ENCODE data around the gene XRRA1. TPM values are rescaled to one million over a fixed set of nuclear protein-coding genes. Genes with fewer than 3 reads are reported as not detected.

XRRA1 gene
- polyA plus RNA-seq, 1 experiment, result 7.0 TPM

DNA sequence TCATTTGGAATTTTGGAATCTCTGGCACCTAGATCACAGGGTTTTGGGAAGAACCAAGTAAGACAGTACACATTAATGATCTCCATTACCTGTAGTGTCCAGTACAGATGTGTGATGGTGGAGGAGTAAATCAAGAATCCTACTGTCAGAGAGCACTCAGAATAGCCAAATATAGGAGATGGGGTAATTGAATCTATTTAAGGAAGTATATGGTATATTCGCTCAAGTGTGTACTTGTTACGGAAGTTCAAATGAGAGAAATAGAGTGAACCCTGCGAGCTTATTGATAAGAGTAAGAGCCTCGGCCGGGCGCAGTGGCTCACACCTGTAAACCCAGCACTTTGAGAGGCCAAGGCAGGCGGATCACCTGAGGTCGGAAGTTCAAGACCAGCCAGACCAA, 2.3 kb upstream of the XRRA1 start:
- Histone ChIP-seq H3K27ac (ENCODE audit: low read depth, low read length) (no peak overlapping the region), H3K27me3 (ENCODE audit: control insufficient read depth, insufficient read depth, low read length) (no peaks in the 10 kb centered on the region), H3K9me3 (ENCODE audit: control insufficient read depth, insufficient read depth, low read length) (no peaks in the 10 kb centered on the region; the same call in 1 of the 2 replicates), H3K4me3 (ENCODE audit: low read depth, low read length) (no peak overlapping the region)
- POLR2A ChIA-PET, result interaction anchor here (0.6 kb wide), 1 partner anchor 46 kb away, joined by 3 read pairs; no protein-coding TSS in a partner anchor
- CTCF ChIA-PET, result no interaction called here
- no peak for DNase-seq (ENCODE audit: low read depth, low spot score)
- TF ChIP-seq, protein P1, sequence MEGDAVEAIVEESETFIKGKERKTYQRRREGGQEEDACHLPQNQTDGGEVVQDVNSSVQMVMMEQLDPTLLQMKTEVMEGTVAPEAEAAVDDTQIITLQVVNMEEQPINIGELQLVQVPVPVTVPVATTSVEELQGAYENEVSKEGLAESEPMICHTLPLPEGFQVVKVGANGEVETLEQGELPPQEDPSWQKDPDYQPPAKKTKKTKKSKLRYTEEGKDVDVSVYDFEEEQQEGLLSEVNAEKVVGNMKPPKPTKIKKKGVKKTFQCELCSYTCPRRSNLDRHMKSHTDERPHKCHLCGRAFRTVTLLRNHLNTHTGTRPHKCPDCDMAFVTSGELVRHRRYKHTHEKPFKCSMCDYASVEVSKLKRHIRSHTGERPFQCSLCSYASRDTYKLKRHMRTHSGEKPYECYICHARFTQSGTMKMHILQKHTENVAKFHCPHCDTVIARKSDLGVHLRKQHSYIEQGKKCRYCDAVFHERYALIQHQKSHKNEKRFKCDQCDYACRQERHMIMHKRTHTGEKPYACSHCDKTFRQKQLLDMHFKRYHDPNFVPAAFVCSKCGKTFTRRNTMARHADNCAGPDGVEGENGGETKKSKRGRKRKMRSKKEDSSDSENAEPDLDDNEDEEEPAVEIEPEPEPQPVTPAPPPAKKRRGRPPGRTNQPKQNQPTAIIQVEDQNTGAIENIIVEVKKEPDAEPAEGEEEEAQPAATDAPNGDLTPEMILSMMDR (IDR thresholded peaks at IDR 0.05; ENCODE audit: low read depth, low read length), result no peak

DNA sequence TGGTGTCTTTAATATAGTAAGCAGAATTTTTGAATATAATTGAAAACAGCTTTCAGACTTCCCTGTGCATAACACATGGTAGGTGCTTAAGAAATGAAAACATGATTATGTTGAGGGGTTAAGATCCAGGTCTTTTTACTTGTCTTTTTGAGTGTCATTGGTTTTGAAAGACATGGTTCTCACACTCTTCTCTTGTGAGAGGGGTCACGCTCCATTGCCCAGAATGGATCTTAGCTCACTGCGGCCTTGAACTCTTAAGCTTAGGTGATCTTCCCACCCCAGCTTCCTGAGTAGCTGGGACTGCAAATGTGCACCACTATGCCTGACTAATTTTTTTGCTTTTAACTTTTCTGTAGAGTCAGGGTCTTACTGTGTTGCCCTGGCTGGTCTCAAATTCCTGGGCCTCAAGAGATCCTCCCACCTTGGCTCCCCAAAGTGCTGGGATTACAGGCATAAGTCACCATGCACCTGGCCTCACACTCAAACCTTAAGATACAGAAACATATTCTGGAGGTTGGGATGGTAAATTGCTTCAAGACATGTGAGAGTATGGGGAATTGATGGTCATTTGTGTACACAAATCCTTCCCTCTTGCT, 1.6 kb upstream of the XRRA1 start:
- Histone ChIP-seq H3K9me3 (ENCODE audit: control insufficient read depth, insufficient read depth, low read length) (no peaks in the 10 kb centered on the region; the same call in 1 of the 2 replicates), H3K27ac (ENCODE audit: low read depth, low read length) (no peak overlapping the region), H3K27me3 (ENCODE audit: control insufficient read depth, insufficient read depth, low read length) (no peaks in the 10 kb centered on the region), H3K4me3 (ENCODE audit: low read depth, low read length) (peak overlapping the region; percentile 95)
- ChIA-PET POLR2A (no interaction called here), CTCF (interaction anchor here (0.6 kb wide), 1 partner anchor 18 kb away, joined by 3 read pairs; no protein-coding TSS in a partner anchor)
- TF ChIP-seq, protein P1 (IDR thresholded peaks at IDR 0.05; ENCODE audit: low read depth, low read length), result no peak
- no peak for DNase-seq (ENCODE audit: low read depth, low spot score)

DNA sequence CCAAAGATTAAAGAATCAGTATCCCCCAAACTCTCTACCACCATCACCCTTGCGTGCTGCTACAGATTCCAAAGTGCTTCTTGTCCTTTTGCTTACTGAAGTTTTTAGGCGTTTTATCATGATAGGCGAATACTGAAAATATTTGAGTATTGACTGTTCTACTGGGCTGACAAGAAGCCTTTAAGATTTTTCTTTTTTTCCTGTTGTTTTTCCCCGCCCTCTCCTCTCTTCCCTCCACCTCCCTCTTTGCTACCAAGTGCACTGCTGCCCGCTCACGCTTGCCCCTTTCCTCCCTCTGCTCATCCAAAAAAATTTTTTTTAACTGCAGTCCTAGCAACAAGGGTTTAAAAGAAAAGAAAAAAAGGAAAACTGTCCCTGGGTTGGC, 854 bp upstream of the XRRA1 start:
- DNase-seq (ENCODE audit: low read depth, low spot score), result no peak
- ChIA-PET POLR2A (interaction anchor here (1.9 kb wide), 1 partner anchor 39 kb away, joined by 6 read pairs; the partner anchor contains the start of gene NEU3), CTCF (no interaction called here)

DNA sequence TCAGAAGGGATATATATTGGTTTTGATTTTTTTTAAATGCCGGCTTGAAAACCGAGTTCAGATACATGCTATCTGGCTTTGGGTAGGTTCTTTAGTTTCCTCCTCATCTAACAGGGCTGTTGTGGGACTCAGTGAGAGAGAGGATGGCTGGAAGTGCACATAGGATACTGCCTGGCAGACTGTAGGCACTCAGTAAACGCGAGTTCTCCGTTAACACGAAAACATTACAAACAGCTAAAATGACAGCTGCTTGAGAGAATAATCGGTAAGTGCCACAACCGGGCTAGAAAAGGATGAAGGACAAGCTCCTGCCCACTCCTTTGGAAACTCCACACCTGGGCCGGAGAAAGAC, 369 bp downstream of the XRRA1 start:
- peak overlapping the region; percentile 42 for H3K27ac ChIP-seq (ENCODE audit: low read depth, low read length)
- ChIA-PET CTCF (no interaction called here), POLR2A (interaction anchor here (0.7 to 1.9 kb wide), 3 partner anchors 10 to 40 kb away, joined by 6 to 7 read pairs (median 6); partner anchors contain the start of gene NEU3)
- TF ChIP-seq, protein P1 (IDR thresholded peaks at IDR 0.05; ENCODE audit: low read depth, low read length), result no peak
- no peak for DNase-seq (ENCODE audit: low read depth, low spot score)
- no peaks in the 10 kb centered on the region for H3K27me3 ChIP-seq (ENCODE audit: control insufficient read depth, insufficient read depth, low read length)
- no peaks in the 10 kb centered on the region; the same call in 1 of the 2 replicates for H3K9me3 ChIP-seq (ENCODE audit: control insufficient read depth, insufficient read depth, low read length)
- H3K4me3 ChIP-seq (ENCODE audit: low read depth, low read length), result peak overlapping the region; percentile 95

More for the DNA sequence above, 854 bp upstream of the XRRA1 start:
- peak overlapping the region; percentile 95 for H3K4me3 ChIP-seq (ENCODE audit: low read depth, low read length)
- TF ChIP-seq, protein P1 (IDR thresholded peaks at IDR 0.05; ENCODE audit: low read depth, low read length), result no peak
- peak overlapping the region; percentile 69 for H3K27ac ChIP-seq (ENCODE audit: low read depth, low read length)
- no peaks in the 10 kb centered on the region; the same call in 1 of the 2 replicates for H3K9me3 ChIP-seq (ENCODE audit: control insufficient read depth, insufficient read depth, low read length)
- H3K27me3 ChIP-seq (ENCODE audit: control insufficient read depth, insufficient read depth, low read length), result no peaks in the 10 kb centered on the region

DNA sequence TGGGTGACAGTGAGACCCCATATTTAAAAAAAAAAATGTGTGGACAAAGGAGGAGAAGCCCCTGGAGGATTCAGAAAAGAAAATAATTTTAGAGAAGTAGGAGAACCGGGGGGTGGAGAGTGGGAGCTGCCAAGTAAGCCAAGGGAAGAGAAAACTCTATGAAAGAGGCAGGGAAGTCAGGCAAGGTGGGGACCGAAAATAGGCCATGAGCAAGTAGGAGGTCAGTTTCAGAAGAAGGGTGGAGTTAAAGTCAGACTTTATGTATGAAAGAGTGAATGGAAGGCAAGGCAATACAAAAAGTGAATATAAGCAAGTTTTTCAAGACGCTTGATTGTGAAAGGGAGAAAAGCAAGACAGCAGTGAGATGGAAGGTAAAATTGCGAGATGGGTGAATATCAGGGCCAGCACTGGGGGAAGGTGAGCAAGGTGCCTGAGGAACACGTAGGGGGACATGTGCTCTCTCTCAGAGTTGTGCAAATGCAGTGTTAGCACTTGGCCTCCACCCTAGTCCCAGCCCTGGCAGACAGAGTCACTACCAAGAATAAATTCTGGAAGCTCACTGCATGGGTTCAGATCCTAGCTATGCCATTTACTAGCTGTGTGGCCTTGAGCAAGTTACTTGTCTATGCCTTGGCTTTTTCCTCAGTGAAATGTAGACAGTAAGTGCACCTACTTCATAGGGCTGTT, 6.7 kb downstream of the XRRA1 start:
- Histone ChIP-seq H3K27me3 (ENCODE audit: control insufficient read depth, insufficient read depth, low read length) (no peaks in the 10 kb centered on the region), H3K9me3 (ENCODE audit: control insufficient read depth, insufficient read depth, low read length) (no peaks in the 10 kb centered on the region), H3K4me3 (ENCODE audit: low read depth, low read length) (no peak overlapping the region), H3K27ac (ENCODE audit: low read depth, low read length) (no peak overlapping the region)
- TF ChIP-seq, protein P1 (IDR thresholded peaks at IDR 0.05; ENCODE audit: low read depth, low read length), result no peak
- POLR2A ChIA-PET, result no interaction called here
- CTCF ChIA-PET, result interaction anchor here (7.2 kb wide), 1 partner anchor 13 kb away, joined by 63 read pairs; no protein-coding TSS in a partner anchor
- no peak for DNase-seq (ENCODE audit: low read depth, low spot score)
